ENCODE results near the gene SLC35E3. TPM values are rescaled to one million over a fixed set of nuclear protein-coding genes. Genes with fewer than 3 reads are reported as not detected.

SLC35E3 gene
- 3.4 TPM for total RNA-seq

GRCh38 chr12:68745904-68746571, at the start of gene SLC35E3:
Gene SLC35E3, plus strand, starts transcription at chr12:68746176. Its CDS starts 202 bp downstream, at chr12:68746378.
- peak; percentile 80 for DNase-seq

- DNase-seq: no peak
These were observed 46.5 kb upstream of the SLC35E3 start for GRCh38 chr12:68699486-68699885.

DNA sequence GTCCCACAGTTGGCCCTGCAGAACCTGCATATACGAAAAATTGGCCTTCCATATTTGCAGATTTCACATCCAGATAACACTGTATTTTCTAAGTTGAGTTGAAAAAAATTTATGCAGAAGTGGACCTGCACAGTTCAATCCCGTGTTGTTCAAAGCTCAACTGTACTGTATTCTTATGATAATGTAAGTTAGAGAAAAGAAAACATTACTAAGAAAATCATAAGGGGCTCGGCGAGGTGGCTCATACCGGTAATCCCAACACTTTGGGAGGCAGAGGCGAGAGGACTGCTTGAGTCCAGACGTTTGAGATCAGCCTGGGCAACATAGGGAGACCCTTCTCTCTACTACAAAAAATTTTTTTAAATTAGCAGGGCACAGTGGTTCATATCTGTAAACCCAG, 18.2 kb upstream of the SLC35E3 start:
- DNase-seq: no peak

DNA sequence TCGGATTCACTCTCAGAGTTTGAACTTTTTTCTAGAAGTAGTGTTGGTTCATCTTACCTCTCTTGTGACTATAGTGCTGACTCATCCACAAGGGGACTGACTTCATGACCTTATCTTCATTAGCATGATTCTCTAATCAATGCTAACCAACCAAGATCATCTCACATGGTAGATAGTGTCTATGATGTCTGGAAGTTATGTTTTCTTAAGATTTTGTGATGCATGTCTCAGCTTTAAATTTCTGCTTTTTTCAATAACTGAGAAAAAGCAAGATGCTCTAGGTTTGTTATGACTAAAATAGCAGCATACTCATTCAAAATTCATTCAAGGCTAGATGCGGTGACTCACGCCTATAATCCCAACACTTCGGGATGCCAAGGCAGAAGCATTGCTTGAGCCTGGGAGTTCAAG, 12.3 kb upstream of the SLC35E3 start:
- DNase-seq: no peak

DNA sequence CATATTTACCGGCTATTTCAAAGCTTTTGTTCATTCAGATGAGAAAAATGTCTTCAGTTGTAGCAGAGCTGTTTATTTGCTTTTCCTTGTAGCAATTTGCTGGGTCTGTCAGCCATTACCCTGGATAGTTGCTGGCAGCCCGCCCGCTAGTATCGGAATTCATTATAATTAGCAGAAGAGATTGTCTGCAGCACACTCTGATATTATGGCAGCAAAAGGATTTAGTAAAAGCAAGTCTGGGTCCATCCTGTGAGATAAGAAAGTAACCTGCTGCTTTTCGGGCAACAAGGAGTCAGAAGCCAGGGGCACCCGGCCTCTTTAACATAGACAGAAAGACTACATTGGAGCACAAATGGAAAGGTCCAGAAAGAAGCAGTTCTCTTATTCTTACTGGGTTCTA, 6.1 kb upstream of the SLC35E3 start:
- no peak for DNase-seq

DNA sequence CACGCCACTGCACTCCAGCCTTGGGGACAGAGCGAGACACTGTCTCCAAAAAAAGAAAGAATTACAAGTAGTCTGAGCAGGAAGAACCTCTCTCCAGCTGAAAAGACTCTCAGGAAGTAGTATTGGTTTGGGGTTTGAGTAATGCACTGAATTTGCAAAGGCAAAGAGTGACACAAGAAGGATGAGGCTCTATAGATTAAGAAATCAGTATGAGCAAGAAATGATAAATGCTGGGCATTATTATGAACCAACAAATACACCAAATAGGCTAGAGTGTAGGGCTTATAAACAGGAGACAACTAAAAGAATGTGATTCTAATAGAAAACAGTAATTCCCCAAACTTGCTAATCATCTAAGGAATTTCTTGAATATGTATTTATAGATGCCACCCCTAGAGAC, 2.6 kb upstream of the SLC35E3 start:
- DNase-seq: no peak

DNA sequence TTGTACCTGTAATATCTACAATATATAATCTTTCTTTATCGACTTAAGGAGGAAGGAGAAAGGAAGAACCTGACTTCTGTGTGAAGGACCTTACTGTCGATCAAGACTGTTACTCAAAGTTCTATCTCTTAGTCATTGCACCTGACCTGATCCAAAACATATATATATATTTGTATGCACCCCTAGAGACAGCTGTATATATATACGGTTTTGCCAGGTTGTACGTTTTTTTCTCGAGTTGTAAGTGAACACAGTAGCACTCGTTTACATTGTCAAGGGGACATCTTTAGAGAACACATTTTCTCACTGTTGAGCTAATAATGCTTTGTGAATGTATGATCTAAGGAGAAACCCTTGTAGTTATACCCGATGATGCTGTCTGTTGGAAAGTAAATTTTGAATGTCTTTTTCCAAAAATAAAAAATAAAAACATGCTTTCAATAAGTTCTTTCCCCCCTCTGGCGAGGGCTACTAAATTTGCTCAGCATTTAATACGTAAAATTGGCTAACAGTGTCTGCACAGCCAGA, 536 bp upstream of the SLC35E3 start:
- no peak for DNase-seq

GRCh38 chr12:68746572-68747180, 700 bp downstream of the SLC35E3 start:
- DNase-seq: peak; percentile 28

GRCh38 chr12:68749443-68749842, 3.5 kb downstream of the SLC35E3 start:
- DNase-seq: no peak

DNA sequence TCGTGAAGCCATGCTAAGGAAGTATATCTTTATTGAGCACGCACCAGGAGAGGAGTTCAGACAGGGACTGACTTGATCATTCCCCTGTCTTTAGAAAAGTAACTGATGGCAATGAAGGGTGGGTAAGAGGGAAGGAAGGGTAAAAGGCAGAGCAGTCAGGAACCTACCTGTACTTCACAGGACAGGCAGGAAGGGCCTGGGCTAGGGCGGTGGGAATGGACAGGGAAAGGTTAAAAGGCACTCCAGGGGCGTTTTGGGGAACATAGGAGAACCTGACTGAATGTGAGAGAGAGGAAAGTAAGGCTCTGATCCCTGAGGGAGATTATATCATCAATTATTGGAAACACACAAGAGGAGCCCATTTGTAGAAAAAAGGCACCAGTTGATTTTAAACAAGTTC, 3.9 kb downstream of the SLC35E3 start:
- DNase-seq: no peak

DNA sequence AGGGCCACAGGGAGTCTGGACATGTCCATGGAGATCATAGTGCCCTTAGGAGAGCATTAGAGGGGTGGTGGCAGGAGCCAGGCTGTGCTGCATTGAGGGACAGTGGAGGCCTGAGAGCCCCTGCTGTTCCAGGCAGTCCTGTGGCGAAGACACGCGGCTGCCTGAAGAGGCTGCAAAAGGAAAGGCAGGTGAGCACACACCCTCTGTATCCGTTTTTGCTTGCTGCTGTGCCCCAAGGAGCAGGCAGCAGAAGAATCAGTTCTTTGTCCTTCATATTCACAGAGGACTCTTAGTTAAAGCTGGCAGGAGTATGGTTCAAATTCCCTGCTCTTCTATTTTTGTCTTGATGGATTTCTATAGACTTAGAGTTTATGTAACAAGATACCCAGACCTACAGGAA, 4.5 kb downstream of the SLC35E3 start:
- DNase-seq: no peak

GRCh38 chr12:68755536-68756243, 9.7 kb downstream of the SLC35E3 start:
- no peak for DNase-seq

DNA sequence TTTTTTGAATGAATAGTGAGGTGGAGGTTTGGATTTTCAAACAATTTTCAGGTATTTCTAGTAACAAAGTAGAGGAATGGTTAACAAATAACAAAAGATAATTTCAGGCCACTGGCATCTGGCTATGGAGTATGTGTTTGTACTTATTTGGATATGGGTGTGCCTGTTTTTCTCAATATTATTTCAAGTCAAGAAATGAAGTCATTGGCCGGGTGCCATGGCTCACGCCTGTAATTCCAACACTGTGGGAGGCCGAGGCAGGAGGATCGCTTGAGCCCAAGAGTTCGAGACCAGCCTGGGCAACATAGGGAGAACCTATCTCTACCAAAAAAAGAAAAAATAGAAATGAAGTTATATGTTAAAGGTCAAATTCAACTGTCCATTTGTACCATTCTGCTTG, 13.9 kb downstream of the SLC35E3 start:
- no peak for DNase-seq

DNA sequence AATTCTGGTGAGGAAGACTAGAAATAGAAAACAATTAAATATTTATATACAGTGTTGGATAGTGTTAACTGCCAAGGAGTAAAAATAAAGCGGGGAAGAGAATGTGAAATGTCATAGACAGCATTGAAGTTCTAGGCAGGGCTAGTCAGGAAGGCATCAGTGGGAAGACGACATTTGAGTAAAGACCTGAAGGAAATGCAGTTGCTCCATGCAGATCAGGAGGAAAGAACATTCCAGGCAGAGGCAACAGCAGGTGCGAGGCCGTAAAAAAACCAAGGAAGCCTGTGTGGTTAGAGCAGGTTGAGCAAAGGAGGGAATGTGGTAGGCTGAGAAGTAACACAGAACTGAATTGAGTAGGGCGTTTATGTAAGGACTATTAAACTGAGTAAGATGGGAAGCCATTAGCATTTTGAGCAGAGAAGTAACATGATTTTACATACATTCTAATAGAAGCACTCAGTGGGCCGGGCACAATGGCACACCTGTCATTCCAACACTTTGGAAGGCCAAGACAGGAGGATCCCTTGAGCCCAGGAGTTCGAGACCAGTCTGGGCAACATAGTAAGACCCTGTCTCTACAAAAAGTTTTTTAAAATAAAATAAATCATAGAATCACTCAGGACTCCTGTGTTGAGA, 14.9 kb downstream of the SLC35E3 start:
- DNase-seq: no peak

- DNase-seq: no peak
These were observed 15.5 kb downstream of the SLC35E3 start for GRCh38 chr12:68761442-68761812.

GRCh38 chr12:68761901-68762630, 16.1 kb downstream of the SLC35E3 start:
- no peak for DNase-seq

DNA sequence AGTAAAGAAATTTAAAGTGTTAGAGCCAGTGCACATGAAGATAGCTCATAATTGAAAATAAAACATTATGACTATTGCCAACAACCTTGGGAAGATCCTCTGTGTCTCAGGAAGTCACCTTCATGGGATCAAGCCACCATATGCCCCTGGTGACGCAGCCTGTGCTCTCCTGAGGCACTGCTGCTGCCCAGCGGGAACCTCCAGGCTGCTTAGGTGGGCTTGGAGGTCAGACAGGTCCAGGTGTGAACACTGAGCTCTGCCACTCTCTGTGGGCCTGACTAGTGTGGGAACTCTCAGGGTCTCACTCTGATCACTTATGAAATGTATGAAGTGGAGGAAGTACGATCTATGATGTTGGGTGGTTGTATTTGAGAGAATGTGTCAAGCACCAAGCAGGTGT, 16.7 kb downstream of the SLC35E3 start:
- no peak for DNase-seq

GRCh38 chr12:68765696-68766095, 19.7 kb downstream of the SLC35E3 start:
- DNase-seq: no peak

DNA sequence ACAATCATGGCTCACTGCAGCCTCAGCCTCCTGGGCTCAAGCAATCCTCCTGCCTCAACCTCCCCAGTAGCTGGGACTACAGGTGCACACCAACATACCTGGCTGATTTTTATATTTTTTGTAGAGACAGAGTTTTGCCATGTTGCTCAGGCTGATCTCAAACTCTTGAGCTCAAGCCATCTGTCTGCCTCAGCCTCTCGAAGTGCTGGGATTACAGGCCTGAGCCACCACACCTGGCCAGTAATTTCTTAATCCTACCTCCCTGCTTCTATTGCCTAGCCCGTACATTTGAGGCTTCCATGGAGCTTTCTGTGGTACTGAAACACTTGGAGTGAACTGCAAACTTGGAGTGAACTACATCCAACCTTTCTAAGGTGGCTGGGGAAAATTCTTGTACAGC, 20.7 kb downstream of the SLC35E3 start:
- no peak for DNase-seq

GRCh38 chr12:68767191-68767590, 21.2 kb downstream of the SLC35E3 start:
- DNase-seq: no peak

- peak; percentile 61 for DNase-seq
These were observed 22.5 kb downstream of the SLC35E3 start for GRCh38 chr12:68768431-68768939.

DNA sequence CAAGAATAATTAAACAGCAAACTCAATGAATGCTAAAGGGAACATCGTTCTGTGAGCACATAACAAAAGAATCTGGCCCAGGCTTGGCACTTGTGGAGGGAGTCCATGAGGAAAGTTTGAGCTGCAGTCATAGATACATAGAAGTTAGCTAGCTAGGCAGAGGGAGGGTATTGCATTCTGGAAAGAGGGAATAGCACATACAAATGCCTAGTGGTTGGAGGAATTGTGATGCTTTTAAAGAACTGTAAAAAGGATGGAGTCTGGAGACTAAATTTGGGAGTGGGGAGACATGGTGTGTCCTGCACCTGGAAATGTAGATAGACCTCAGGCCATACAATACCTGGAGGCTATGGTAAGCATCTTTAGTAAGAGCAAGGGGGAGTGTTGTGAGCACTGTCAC, 24.0 kb downstream of the SLC35E3 start:
- DNase-seq: no peak

Measured in skin of body (tissue), 2 donors.